Erythroblast (primary cell): Measurements from ENCODE around the gene NNMT.

Experiments used
- GATA1 ChIP-seq: IDR thresholded peaks from 2 replicates; pipeline ENCODE4 v1.6.1; 2011; ENCODE audit warnings: low read depth, mild to moderate bottlenecking, control low read depth, low read length, moderate library complexity
- POLR2A ChIP-seq: IDR thresholded peaks from 2 replicates; pipeline ENCODE4 v1.6.1; 2011; ENCODE audit warnings: mild to moderate bottlenecking, low read length

DNA sequence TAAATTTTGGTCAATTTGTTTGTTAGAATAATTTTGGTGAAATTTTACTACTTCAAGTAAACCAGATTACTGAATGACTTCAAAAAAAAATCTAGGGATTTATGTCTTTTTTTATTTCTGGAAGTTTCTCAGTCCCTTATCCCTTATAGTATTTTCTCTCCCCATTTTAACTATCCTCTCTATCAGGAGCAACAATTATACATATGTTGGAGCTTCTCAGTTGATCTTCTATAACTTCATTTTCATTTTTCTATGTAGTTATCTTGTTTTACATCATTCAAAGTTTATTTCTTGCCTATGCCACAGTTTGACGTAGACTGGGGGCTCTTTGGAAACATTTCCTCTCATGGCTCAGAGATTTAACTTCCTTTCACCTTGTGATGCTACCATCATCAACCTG is 34.2 kb downstream of the NNMT start:
- TF ChIP-seq POLR2A (no peak), GATA1 (no peak)
